HEK293 (cell line): ENCODE measurements around the gene DEFB131A.
"Not testable (repeated sequence)": the region's sequence is repeated elsewhere in the genome, so short reads cannot be mapped to it uniquely, and the experiment has no call there.

ENCODE experiments used
- CTCF ChIA-PET: fragments of 350-600 bp; formaldehyde crosslinking; extraction: SDS; loops from one replicate; lab custom pipeline; 2021; ENCODE audit warnings: antibody characterized with exemption; lab: Yijun Ruan, JAX
- POLR2A ChIA-PET: fragments of 300-600 bp; formaldehyde crosslinking; extraction: SDS; loops from one replicate; lab custom pipeline; 2020; ENCODE audit warnings: antibody characterized with exemption, inconsistent platforms; lab: Yijun Ruan, JAX
- H3K27ac ChIP-seq: fragments of 200-500 bp; sonication (Bioruptor generic); 2 replicates; pipeline ENCODE4 v1.5.1; 2014; ENCODE audit warnings: low read depth, low read length, control low read depth, inconsistent platforms; ENCODE audit errors: extremely low read depth
- H3K36me3 ChIP-seq, 2 experiments: fragments of 200-500 bp in 1 of 2; sonication (Bioruptor generic) in 1 of 2; 1 replicate in 1 of 2; 2 replicates in 1 of 2; pipeline ENCODE4 v1.5.1; 2014 to 2017; ENCODE audit warnings: inconsistent platforms in 2 of 2, low read length in 2 of 2; ENCODE audit not compliant: control insufficient read depth in 2 of 2, insufficient read depth in 1 of 2
- H3K4me1 ChIP-seq: fragments of 200-500 bp; sonication (Bioruptor generic); 2 replicates; pipeline ENCODE4 v1.5.1; 2014; ENCODE audit warnings: mild to moderate bottlenecking, low read length, inconsistent platforms; ENCODE audit not compliant: control insufficient read depth, insufficient read depth
- H3K4me3 ChIP-seq: 2 replicates; pipeline ENCODE4 v1.5.1; 2011; ENCODE audit warnings: low read depth, mild to moderate bottlenecking, control low read depth, low read length, moderate library complexity
- H3K9me3 ChIP-seq: fragments of 200-500 bp; sonication (Bioruptor generic); 2 replicates; pipeline ENCODE4 v1.5.1; 2014; ENCODE audit warnings: low read depth, low read length, inconsistent platforms; ENCODE audit not compliant: control insufficient read depth, insufficient read depth
- CTCF ChIP-seq: fragments of 450-650 bp; formaldehyde crosslinking; IDR thresholded peaks from 2 replicates; pipeline ENCODE4 v1.5.1; 2016; ENCODE audit warnings: missing biosample characterization, missing genetic modification characterization
- ZNF654 ChIP-seq: fragments of 450-650 bp; formaldehyde crosslinking; IDR thresholded peaks from 2 replicates; pipeline ENCODE4 v1.5.1; 2016; ENCODE audit warnings: low read depth, missing biosample characterization, missing genetic modification characterization

DEFB131A gene

GRCh38 chr4:9495443-9495842, 51.2 kb downstream of the DEFB131A start:
- CTCF ChIA-PET: interaction anchor here (0.6 to 1.0 kb wide), 4 partner anchors 11 to 209 kb away, joined by 3 read pairs; no protein-coding TSS in a partner anchor
- H3K36me3 ChIP-seq, H3K4me3 ChIP-seq, H3K4me1 ChIP-seq, H3K27ac ChIP-seq, H3K9me3 ChIP-seq, POLR2A ChIA-PET: not testable (repeated sequence)
- TF ChIP-seq CTCF (tag by site-specific recombination): peak; percentile 35; the same call in 1 of the 2 replicates
- TF ChIP-seq ZNF654 (tag by site-specific recombination): peak; percentile 45

GRCh38 chr4:9497575-9498467, 53.6 kb downstream of the DEFB131A start:
- H3K9me3 ChIP-seq, H3K27ac ChIP-seq, H3K36me3 ChIP-seq, H3K4me3 ChIP-seq, POLR2A ChIA-PET, H3K4me1 ChIP-seq, CTCF ChIA-PET: not testable (repeated sequence)

GRCh38 chr4:9498468-9499040, 54.3 kb downstream of the DEFB131A start:
- CTCF ChIA-PET, H3K4me3 ChIP-seq, H3K9me3 ChIP-seq, H3K36me3 ChIP-seq, H3K4me1 ChIP-seq, POLR2A ChIA-PET, H3K27ac ChIP-seq: not testable (repeated sequence)

GRCh38 chr4:9499974-9500487, 55.8 kb downstream of the DEFB131A start:
- H3K27ac ChIP-seq, H3K36me3 ChIP-seq, H3K4me3 ChIP-seq, H3K4me1 ChIP-seq, POLR2A ChIA-PET, H3K9me3 ChIP-seq, CTCF ChIA-PET: not testable (repeated sequence)
